Activated effector memory CD4-positive, alpha-beta T cell treated with anti-CD3 and anti-CD28 coated beads, Interleukin-2, amount 50 U/mL, for 16 hours (primary cell): ENCODE measurements around the gene ALDH4A1.

Experiments used
- DNase-seq: peaks from one replicate; pipeline ENCODE4 v3.0.0-alpha.2; 2020

Gene ALDH4A1

GRCh38 chr1:18939398-18940302 is 37.3 kb upstream of the ALDH4A1 start:
- no peak for DNase-seq

DNA sequence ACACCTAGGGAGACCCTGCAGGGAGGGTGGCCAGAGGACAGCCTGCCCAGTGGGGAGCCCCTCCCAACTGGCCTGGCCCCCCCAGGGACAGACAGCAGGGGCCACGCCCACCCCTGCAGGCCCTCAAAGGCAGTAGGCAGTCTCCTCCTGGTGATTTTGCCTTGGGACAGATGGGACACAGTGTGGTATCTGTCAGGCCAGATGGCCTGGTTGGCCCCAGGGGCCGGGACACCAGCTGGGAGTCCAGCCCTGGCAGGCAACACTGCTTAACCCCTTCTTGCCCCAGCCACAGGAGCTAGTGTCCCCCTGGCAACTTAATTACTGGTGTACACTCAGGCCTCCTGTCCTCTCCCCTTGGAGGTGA is 36.3 kb upstream of the ALDH4A1 start:
- no peak for DNase-seq

DNA sequence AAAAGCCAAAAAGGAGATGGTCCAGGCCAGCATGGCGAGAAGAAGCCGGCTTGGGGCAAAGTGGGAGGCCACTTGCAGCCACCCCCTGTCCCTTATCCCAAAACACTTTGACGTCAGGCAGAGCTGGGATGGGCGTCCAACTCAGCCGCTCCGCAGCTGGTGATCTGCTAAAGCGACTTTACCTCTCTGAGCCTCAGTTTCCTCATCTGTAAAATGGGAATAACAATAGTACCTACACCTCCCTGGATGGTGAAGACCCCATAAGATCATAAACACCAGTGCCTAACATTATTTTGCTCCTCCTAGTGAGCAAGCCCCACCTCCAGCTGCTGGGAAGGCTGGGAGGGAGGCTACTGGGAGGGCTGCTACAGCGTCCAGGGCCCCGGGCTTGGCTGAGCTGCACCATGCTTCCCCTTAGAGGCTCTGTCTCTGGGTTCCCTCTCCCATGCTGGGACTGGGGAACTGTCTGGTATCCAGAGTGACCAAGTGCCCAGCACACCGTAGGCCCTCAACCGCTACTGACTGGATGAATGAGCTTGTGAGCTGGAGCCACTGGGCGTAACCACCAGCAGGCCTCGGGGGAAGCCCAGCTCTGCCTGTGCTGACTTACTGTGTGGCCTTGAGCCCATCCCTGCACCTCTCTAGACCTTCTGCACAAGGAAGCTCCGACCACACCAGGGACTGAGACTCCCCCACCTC is 35.8 kb upstream of the ALDH4A1 start:
- DNase-seq: no peak

DNA sequence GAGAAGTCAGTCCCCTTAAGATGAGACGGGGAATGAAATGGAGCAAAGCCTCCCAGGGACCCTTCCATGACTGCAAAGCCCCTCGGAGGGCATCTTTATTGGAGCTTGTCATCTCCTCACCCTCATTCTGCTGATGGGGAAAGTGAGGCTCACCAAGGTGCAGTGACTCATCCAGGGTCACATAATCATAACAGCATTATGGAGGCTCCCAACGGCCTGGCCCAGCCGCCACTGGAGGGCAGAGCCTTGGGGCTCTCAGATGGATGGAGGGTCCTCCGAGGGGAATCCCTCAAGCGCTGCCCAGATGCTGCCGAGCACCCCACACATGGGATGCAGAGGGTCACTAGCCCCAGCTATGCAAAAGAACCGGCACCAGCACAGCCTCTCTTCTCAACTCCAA is 35.2 kb upstream of the ALDH4A1 start:
- DNase-seq: no peak

- no peak for DNase-seq
Measured at GRCh38 chr1:18936814-18937481, 34.6 kb upstream of the ALDH4A1 start.

DNA sequence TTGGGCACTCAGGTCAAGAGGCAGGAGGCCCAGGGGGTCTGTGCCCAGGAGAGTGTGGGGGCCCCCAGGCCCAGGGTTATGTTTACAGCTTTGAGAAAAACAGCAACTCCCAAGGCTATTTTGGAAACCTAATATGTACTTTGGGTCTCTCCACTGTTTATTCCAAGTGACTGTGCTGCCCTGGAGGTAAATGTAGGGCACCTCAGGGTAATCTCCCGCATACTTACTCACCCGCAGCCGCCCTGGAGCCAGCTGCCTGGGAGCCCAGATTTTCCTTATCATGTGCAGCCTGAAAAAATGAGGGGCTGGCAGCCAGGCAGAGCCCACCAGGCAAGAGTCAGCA is 34.1 kb upstream of the ALDH4A1 start:
- no peak for DNase-seq

DNA sequence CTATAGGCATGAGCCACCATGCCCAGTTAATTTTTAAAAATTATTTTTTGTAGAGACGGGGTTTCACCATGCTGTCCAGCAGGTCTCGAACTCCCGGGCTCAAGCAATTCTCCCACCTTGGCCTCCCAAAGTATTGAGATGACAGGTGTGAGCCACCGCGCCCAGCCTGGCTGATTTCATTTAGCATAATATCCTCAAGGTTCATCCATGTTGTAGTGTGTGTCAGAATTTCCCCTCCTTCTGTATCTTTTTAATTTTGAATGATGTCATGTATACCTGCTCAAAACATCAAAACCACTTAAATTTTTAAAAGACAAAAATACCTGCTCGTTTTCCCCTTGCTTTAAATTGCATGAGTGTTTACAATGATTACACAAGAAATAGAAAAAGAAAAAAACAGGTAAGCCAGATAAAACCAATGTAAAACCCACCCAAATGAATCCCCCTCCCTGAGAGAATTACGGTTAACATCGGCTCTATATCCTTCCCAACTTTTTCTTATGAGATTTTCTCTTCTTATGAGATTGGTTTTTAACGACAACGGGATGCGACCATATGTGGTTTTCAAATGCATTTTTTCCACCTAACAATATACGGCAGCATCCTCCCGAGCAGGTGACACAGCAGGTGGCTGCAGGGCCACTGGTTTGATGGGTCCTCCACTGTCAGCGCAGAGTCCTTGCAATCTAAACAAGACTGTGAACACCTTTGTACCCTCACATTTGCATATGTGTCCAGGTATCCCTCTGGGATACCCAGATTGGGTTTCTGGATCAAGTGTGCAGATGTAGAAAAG is 32.0 kb upstream of the ALDH4A1 start:
- no peak for DNase-seq

DNA sequence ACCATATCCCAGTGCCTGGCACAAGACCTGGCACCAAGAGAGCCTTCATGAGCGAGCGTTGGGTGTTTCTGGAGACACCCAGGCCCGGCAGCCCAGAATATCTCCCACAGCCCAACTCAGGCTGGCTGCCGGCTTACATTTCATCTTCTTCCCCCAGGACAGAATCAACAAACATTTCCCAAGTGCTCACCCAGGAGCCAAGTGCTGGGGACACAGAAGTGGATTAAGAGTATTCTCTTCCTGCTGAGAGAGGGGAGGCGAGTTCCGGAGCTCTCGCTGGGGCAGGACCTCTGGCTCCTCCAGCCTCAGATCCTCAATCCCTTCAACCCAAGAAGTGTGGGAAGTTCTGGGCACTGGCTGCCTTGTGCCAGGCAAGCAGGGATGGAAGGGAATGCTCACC is 30.5 kb upstream of the ALDH4A1 start:
- no peak for DNase-seq

DNA sequence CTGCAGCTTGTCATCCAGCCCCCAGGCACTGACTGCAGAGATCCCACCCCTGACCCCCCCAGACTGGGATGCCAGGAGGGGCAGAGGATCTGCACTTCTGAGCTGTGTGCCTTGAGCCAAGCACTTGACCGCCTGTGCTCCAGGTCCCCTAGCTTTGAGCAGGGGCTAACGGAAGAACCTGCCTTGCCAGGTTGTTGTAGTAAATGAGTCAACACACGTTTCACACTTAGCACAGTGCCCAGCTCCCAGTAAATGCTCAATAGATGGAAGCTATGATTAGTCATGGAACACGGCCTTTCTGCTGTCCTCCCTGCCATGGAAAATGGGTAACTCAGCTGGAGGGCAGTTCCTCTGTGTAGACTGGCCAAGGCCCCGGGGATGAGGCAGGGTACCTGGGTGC is 30.0 kb upstream of the ALDH4A1 start:
- DNase-seq: no peak

GRCh38 chr1:18931730-18932129 is 29.4 kb upstream of the ALDH4A1 start:
- DNase-seq: no peak

DNA sequence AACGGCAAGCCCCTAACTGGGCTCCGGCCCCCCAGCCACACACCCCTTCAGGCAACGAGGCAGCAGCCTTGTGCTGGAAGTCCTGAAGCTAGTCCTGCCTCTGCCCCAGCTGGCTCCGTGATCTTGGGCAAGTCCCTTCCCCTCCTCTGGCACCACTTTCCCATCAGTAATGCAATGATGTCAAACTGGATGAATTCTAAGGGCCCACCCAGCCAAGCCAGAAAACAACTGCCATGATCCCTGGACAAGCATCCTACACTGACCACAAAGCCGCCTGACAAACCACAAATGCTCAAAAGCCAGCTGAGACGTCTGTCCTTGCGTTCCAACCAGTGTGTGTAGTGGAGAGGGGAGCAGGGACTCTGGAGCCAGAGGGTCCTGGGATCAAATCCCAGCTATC is 27.3 kb upstream of the ALDH4A1 start:
- no peak for DNase-seq

- no peak for DNase-seq
Measured at GRCh38 chr1:18928985-18929384, 26.6 kb upstream of the ALDH4A1 start.

GRCh38 chr1:18928406-18928805 is 26.1 kb upstream of the ALDH4A1 start:
- DNase-seq: no peak

- peak; percentile 74 for DNase-seq
Measured at GRCh38 chr1:18927654-18928272, 25.4 kb upstream of the ALDH4A1 start.

- peak; percentile 78 for DNase-seq
Measured at GRCh38 chr1:18927082-18927653, 24.8 kb upstream of the ALDH4A1 start.

GRCh38 chr1:18926315-18927081 is 24.1 kb upstream of the ALDH4A1 start:
- peak; percentile 93 for DNase-seq

GRCh38 chr1:18925279-18925678 is 22.9 kb upstream of the ALDH4A1 start:
- DNase-seq: no peak

DNA sequence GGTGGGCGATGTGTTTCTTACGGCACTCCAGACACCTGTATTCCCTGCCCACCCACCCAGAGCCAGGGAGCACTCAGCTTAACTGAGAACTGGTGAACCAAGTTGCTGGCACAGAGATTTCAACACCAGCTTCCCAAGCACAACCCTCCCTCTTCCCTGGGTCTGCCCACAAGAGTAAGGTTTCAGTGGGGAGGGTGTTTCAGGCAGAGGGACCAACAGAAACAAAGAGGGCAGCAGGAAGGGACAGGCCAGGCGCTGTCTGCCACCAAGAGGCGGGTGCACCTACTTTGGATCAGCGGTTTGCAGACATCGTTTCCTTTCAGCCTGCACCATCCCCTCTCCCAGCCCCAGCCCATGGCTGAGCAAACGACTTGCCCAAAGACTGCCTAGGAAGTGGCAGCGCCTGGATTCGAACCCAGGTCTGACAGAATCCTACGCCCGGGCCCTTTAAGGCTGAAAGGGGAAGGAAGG is 21.9 kb upstream of the ALDH4A1 start:
- no peak for DNase-seq

DNA sequence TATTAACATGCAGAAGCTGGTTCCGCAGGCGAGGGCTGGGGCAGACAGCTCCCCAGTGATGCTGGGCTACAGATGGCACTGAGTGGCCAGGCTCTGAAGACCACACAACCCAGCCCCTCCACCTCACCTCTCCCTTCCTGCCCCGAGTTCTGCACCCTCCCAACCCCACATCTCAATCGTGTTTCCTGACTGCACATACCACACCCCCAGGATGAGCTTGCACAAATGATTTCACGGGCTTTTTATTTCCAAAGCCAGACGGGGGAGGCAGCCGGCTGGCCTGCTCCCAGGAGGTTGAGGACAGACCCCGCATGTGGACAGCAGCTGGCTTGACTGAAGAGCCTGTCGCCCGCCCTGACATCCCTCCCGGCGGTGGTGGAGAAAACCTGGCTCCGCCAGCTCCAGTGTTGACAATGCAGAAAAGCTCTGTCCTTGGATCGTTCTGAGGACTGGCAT is 21.4 kb upstream of the ALDH4A1 start:
- DNase-seq: no peak

DNA sequence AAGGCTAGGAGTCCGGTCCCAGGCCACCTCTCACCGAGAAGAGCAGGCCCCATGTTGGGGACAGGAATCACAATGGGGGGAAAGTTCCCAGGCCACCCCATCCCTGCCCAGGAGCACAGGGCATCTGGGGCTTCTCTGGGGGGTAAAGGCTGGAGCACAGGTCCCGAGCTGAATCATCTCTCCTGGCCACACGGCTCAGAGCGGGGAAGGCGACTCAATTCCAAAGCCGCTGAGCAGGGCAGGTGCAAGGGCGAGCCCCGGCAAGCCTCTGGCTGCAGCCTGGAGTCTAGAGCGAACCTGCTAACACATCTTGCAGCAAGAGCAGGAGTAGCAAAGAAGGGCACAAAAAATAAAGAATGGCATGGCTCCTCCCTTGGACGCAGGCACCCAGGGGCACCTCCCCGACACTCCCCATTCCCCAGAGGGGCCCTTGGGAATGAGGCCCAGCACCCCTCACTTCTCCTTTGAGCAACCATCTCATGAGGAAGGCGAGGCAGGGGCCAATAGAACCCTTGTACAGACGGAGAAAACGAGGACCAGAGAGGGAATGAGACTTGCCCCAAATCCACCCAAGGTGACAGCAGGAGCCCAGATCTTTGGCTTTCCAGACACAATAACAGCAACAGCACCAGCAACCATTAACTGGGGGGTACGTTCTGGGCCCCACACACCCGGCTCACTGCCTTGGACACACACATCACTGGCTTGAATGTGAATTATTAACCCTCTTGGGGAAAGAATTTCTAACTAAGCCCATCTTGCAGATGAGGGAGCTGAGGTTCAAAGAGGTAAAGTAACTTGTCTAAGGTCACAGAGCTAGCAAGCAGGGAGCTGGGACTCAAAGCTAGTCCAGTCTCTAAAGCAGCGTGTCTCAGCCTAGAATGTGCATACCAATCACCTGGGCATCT is 20.7 kb upstream of the ALDH4A1 start:
- DNase-seq: no peak
